GM19468 (cell line): ENCODE data around the gene CPEB1.
"Not testable (repeated sequence)": the region's sequence is repeated elsewhere in the genome, so short reads cannot be mapped to it uniquely, and the experiment has no call there.

Source experiments
- ATAC-seq: cut with Tn5 transposase; IDR thresholded peaks from one replicate; pipeline ENCODE4 v1.9.1; 2021; ENCODE audit warnings: mild to moderate bottlenecking, moderate library complexity, moderate number of reproducible peaks; ENCODE audit not compliant: unreplicated experiment; ENCODE audit errors: extremely low read depth

CPEB1 gene

GRCh38 chr15:82532383-82532990, 114.7 kb downstream of the CPEB1 start:
- no peak for ATAC-seq

DNA sequence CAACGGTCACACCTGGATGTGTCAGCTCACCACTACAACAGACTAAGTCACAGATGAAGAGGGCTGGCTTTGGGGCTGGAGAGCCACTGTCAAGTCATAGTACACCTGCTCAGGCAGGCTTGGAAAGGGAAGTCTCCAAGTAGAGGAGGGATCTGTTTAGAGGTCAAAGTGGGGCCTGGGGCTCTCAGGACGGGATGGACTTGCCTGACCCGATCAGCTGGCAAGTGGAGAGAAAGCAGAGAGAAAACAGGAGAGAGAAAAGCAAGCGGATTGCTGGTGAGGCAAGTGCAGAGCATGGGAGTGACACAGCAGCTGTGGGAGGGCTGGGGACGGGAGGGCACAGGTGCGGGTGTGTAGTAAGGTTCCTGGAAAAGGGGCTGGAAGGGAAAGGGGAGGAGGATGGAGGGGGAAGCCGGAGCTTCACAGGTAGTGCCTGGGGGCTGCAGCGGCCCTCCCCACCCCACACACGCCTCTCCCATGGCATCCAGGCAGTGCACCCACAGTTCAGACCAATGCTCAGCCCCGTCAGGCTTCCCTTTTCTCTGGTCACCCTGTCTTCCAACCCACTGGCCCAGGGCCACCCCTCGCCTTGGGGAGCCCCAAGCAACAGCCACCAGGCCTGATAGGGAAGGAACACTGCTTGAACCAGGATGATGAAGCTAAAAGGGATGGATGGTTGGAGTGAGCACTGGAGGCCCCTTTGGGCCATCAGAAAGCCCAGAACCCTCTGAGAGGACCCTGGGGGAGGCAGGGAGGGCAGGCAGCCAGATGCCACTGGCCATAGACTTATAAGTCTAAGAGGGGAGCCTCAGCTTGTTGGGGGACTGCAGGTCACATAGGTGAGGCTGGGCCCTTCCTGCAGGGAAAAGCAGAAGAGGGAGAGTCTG, 115.4 kb downstream of the CPEB1 start:
- ATAC-seq, result no peak

- no peak for ATAC-seq
Measured at GRCh38 chr15:82530606-82531379, 116.4 kb downstream of the CPEB1 start.

- ATAC-seq, result no peak
Measured at GRCh38 chr15:82530006-82530405, 117.2 kb downstream of the CPEB1 start.

- ATAC-seq, result not testable (repeated sequence)
Measured at GRCh38 chr15:82513587-82513986, 133.6 kb downstream of the CPEB1 start.

DNA sequence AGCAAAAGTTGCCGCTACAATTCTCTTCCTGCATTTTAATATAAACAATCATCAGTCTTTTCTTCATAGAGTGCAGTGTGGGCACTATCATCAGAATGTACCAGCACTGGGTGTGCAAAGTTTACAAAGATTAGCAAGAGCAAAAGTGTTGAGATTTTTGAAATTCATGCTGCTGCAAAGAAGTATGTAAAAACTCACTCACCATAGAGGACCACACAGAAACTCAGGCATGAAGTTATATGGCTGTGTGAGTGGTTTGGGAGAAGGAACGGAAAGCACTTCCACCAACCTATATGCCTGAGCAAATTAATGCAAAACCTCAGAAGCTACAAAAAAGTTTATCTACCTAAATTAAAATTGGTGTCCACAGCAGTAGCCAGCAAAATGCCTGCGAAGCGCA, 139.5 kb downstream of the CPEB1 start:
- not testable (repeated sequence) for ATAC-seq

DNA sequence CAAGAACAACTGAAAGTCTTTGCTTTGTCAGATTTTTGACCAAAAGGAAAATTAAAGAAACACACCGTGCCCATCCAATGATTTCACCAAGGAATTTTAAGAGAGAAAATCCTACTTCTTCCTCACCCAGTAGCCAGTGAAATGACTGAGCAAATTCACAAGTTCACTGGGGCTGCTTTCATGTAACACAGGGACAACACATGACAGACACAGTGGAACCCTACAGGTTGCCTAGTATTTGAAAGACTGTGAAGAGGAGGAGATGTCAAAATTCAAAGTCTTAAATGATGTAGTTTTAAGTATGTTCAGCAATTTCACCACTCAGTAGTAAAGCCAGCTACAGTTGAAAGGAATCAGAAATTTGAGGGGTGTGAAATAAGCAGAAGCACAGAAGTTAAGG, 140.1 kb downstream of the CPEB1 start:
- ATAC-seq, result not testable (repeated sequence)

- not testable (repeated sequence) for ATAC-seq
Measured at GRCh38 chr15:82505842-82506241, 141.3 kb downstream of the CPEB1 start.

- not testable (repeated sequence) for ATAC-seq
Measured at GRCh38 chr15:82504074-82504473, 143.1 kb downstream of the CPEB1 start.

DNA sequence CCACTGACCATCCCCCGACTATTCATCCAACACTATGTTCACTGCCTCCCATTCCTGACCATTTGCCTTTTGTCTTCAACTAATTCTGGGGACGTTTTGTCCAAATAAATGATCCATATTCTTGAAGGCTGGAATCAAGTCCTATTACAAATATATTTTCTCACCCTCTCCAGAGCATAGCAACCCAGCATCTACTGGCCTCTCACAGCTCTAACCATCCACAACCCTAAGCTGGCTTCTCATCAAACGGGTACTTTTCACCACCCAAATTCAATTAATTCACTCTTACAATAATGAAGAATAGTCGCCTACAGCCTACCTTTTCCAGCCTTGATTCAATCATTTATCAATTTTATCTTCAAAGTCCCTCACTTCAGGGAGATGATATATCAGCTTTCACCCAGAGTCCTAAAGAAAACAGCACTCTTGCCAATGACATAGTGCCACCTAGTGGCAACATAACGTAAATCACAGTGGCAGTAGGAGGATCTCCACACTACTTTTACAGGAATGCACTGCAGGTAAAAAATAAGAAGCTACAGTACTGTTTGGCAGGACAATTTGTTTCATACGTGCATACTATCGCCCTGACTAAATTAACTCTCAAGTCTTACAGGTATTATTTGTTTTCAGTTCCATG, 144.3 kb downstream of the CPEB1 start:
- not testable (repeated sequence) for ATAC-seq

- ATAC-seq, result not testable (repeated sequence)
Measured at GRCh38 chr15:82500772-82501171, 146.4 kb downstream of the CPEB1 start.

DNA sequence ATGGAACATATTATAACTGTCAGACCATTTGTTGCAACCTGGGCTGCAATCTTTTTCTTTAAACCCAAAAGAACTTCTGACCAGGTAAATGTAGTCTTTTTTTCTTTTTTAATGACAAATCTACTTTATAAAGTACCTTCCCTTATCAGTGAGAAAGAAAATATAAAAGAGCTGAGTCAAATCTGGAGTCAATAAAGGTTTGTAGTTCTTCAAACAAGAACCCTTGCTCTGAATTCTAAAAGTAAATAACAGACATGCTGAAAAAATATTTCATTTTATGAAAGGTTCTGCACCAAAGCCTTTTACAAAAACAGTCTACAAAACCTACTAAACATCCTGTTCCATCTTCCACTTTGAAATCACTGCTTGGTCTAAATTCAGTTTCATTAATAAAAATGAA, 149.2 kb downstream of the CPEB1 start:
- ATAC-seq, result not testable (repeated sequence)
